ENCODE results near the gene OR10P1.
"Not testable (repeated sequence)": the region's sequence is repeated elsewhere in the genome, so short reads cannot be mapped to it uniquely, and the experiment has no call there.

Gene OR10P1

DNA sequence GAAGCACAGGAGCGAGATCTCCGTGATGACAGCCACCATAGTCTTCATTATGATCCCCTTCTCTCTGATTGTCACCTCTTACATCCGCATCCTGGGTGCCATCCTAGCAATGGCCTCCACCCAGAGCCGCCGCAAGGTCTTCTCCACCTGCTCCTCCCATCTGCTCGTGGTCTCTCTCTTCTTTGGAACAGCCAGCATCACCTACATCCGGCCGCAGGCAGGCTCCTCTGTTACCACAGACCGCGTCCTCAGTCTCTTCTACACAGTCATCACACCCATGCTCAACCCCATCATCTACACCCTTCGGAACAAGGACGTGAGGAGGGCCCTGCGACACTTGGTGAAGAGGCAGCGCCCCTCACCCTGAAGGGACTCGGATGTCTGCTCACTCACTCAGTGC, 775 bp downstream of the OR10P1 start:
- peaks cover 29% of the 10 kb centered on the region for H3K27me3 Mint-ChIP-seq
- H3K4me1 Mint-ChIP-seq (ENCODE audit: low read depth) = peaks cover 28% of the 10 kb centered on the region
- H3K36me3 Mint-ChIP-seq (ENCODE audit: low read depth) = no peaks in the 10 kb centered on the region
- H3K4me3 Mint-ChIP-seq = peak overlapping the region; percentile 32
- no peaks in the 10 kb centered on the region for H3K9me3 Mint-ChIP-seq
- peak overlapping the region; percentile 17 for H3K27ac Mint-ChIP-seq

DNA sequence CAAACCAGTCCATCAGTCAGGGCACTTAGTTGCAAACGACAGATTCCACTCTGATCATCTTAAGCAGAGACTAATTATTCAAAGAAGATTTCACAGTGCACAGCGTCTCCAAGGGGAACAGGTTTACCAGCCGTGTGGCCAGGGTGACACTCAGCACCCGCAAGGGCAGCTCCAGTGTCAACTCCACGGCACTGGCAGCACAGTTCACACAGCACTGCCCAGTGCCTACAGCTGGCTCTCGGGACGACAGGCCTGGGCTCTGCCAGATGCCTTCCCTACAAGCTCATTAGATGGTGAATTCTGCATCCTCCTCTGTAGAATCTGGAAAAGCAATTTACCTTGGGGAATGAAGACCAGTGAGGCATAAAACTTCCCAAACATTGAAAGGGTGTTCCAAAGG, 4.9 kb downstream of the OR10P1 start:
- Mint-ChIP-seq H3K4me3 (no peak overlapping the region), H3K36me3 (ENCODE audit: low read depth) (no peaks in the 10 kb centered on the region), H3K27me3 (peaks cover 17% of the 10 kb centered on the region), H3K4me1 (ENCODE audit: low read depth) (peaks cover 35% of the 10 kb centered on the region), H3K9me3 (no peaks in the 10 kb centered on the region), H3K27ac (no peak overlapping the region)

DNA sequence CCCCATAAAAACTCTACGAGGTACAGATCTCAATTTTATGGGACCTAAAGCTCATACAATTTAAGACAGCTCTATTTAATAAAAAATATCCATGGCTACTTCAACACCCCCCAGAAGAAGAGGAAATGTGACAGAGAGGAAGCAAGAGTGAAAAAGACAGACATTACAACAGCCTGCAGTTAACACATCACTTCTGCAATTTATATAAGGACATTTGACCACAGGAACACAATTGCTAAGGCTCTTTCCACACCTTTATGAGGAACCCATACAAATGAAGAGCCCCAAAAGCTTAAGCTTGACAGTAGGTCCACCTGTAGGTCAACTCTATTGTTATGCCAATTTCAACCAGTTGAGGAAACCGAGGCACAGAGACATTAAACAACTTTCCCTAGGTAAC, 5.6 kb downstream of the OR10P1 start:
- no peaks in the 10 kb centered on the region for H3K36me3 Mint-ChIP-seq (ENCODE audit: low read depth)
- H3K4me1 Mint-ChIP-seq (ENCODE audit: low read depth) = peaks cover 34% of the 10 kb centered on the region
- H3K27ac Mint-ChIP-seq = no peak overlapping the region
- no peak overlapping the region for H3K4me3 Mint-ChIP-seq
- H3K27me3 Mint-ChIP-seq = peaks cover 11% of the 10 kb centered on the region
- H3K9me3 Mint-ChIP-seq = no peaks in the 10 kb centered on the region

- H3K4me3 Mint-ChIP-seq = no peak overlapping the region
- H3K36me3 Mint-ChIP-seq (ENCODE audit: low read depth) = no peaks in the 10 kb centered on the region
Measured at GRCh38 chr12:55642669-55643068, 6.0 kb downstream of the OR10P1 start.

DNA sequence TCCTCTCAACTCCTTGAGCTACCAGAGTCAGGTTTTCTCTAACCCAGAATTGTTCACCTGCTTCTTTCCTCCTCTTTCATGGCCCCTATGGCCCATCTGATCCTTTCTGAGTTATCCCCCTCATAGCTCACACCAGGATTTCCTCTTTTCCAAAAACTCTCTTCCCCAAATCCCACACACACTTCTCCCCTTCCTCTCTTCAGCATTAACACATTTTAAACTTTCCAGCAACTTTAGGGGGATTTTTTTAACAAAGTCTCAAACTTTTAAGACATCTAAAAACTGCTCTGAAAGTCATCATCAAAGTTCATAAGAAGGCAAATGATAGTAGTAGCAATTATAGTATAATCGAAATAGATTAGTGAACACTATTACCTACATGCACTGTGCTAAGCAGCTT, 7.9 kb downstream of the OR10P1 start:
- H3K4me1 Mint-ChIP-seq (ENCODE audit: low read depth) = peaks cover 31% of the 10 kb centered on the region
- no peak overlapping the region for H3K27ac Mint-ChIP-seq
- no peak overlapping the region for H3K4me3 Mint-ChIP-seq
- H3K36me3 Mint-ChIP-seq (ENCODE audit: low read depth) = peaks cover 3% of the 10 kb centered on the region
- H3K27me3 Mint-ChIP-seq = no peaks in the 10 kb centered on the region
- peaks cover 2% of the 10 kb centered on the region for H3K9me3 Mint-ChIP-seq

More at GRCh38 chr12:55642669-55643068, 6.0 kb downstream of the OR10P1 start:
- H3K27ac Mint-ChIP-seq = no peak overlapping the region
- H3K27me3 Mint-ChIP-seq = peaks cover 7% of the 10 kb centered on the region
- H3K4me1 Mint-ChIP-seq (ENCODE audit: low read depth) = peaks cover 31% of the 10 kb centered on the region
- no peaks in the 10 kb centered on the region for H3K9me3 Mint-ChIP-seq

- H3K4me1 Mint-ChIP-seq (ENCODE audit: low read depth) = peaks cover 43% of the 10 kb centered on the region
- peaks cover 12% of the 10 kb centered on the region for H3K9me3 Mint-ChIP-seq
- no peaks in the 10 kb centered on the region for H3K27me3 Mint-ChIP-seq
- no peak overlapping the region for H3K4me3 Mint-ChIP-seq
- no peak overlapping the region for H3K27ac Mint-ChIP-seq
- H3K36me3 Mint-ChIP-seq (ENCODE audit: low read depth) = peaks cover 16% of the 10 kb centered on the region
Measured at GRCh38 chr12:55647027-55647426, 10.3 kb downstream of the OR10P1 start.

DNA sequence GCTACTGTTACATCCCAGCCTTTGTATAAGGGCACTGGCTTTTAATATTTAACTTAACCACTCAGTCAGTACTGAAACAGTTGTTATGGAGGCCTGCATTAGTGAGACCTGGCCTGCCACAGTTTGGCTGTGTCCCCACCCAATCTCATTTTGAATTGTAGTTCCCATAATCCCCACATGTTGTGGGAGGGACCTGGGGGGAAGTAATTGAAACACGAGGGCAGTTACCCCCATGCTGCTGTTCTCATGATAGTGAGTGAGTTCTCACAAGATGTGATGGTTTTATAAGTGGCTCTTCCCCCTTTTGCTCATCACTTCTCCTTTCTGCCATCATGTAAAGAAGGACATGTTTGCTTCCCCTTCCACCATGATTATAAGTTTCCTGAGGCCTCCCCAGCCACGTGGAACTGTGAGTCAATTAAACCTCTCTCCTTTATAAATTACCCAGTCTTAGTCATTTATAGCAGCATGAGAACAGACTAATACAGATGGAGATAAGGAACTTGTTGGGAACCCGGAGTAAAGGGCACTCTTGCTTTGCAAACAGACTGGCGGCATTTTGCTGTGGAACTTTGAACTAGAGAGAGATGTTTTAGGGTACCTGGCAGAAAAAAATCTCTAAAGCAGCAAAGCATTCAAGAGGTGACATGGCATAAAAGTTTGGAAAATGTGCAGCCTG, 14.1 kb downstream of the OR10P1 start:
- Mint-ChIP-seq H3K4me1 (ENCODE audit: low read depth) (peaks cover 41% of the 10 kb centered on the region), H3K9me3 (peaks cover 12% of the 10 kb centered on the region), H3K36me3 (ENCODE audit: low read depth) (peaks cover 16% of the 10 kb centered on the region), H3K4me3 (peak overlapping the region; percentile 40)
- H3K27me3 Mint-ChIP-seq, H3K27ac Mint-ChIP-seq: not testable (repeated sequence)

- Mint-ChIP-seq H3K27me3 (peaks cover under 1% of the 10 kb centered on the region), H3K36me3 (ENCODE audit: low read depth) (peaks cover 16% of the 10 kb centered on the region), H3K4me3 (no peak overlapping the region), H3K27ac (no peak overlapping the region), H3K4me1 (ENCODE audit: low read depth) (peaks cover 35% of the 10 kb centered on the region), H3K9me3 (peaks cover 12% of the 10 kb centered on the region)
Measured at GRCh38 chr12:55651299-55651683, 14.6 kb downstream of the OR10P1 start.

DNA sequence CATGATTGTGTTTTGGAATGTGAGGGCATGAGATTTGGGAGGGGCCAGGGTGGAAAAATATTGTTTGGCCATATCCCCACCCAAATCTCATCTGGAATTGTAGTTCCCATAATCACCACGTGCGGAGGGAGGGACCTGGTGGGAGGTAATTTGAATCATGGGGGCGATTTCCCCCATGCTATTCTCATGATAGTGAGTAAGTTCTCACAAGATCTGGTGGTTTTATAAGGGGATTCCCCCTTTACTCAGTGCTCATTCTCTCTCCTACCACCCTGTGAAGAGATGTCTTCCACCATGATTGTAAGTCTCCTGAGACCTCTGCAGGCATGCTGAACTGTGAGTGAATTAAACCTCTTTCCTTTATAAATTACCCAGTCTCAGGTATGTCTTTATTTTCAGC, 15.7 kb downstream of the OR10P1 start:
- peaks cover 12% of the 10 kb centered on the region for H3K9me3 Mint-ChIP-seq
- H3K4me3 Mint-ChIP-seq = no peak overlapping the region
- peaks cover 16% of the 10 kb centered on the region for H3K36me3 Mint-ChIP-seq (ENCODE audit: low read depth)
- H3K4me1 Mint-ChIP-seq (ENCODE audit: low read depth) = peaks cover 28% of the 10 kb centered on the region
- H3K27ac Mint-ChIP-seq = peak overlapping the region; percentile 58
- peaks cover 4% of the 10 kb centered on the region for H3K27me3 Mint-ChIP-seq

GRCh38 chr12:55653031-55653430, 16.3 kb downstream of the OR10P1 start:
- peaks cover 28% of the 10 kb centered on the region for H3K4me1 Mint-ChIP-seq (ENCODE audit: low read depth)
- peaks cover 12% of the 10 kb centered on the region for H3K9me3 Mint-ChIP-seq
- H3K4me3 Mint-ChIP-seq = no peak overlapping the region
- peaks cover 7% of the 10 kb centered on the region for H3K27me3 Mint-ChIP-seq
- peaks cover 16% of the 10 kb centered on the region for H3K36me3 Mint-ChIP-seq (ENCODE audit: low read depth)
- H3K27ac Mint-ChIP-seq = no peak overlapping the region

DNA sequence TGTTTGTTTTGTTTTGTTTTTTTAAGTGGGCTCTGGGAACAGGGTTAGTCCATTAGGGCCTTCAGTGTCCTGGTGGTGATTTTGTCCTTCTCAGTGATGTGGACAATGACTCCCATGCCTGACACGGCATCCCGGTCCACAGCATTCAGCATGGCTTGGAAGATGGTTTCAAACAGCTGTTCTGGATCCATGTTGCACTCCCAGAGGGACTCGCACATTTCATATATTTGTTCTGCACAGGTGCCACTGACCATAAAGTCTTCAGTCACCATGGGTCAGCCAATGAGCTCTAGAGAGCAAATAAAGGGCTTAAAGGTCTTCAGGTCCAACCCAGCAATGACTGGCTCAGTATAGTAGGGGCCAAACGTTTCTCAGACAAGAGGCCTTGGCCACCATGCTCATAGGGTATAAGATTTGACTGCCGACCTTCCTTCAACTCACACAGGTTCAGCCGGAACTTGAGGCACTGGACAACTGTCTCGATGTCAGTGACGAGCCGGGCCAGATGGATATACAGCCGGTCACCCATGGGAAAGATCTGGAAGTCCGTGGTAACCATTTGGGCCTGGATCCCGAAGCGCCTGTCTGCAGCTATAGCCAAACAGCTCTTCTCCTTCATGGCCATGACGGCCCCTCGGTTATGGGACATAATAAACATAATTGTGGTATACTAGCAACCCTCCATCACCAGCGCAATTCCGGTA, 18.0 kb downstream of the OR10P1 start:
- H3K27me3 Mint-ChIP-seq = peaks cover 7% of the 10 kb centered on the region
- no peak overlapping the region for H3K27ac Mint-ChIP-seq
- H3K4me3 Mint-ChIP-seq = no peak overlapping the region

DNA sequence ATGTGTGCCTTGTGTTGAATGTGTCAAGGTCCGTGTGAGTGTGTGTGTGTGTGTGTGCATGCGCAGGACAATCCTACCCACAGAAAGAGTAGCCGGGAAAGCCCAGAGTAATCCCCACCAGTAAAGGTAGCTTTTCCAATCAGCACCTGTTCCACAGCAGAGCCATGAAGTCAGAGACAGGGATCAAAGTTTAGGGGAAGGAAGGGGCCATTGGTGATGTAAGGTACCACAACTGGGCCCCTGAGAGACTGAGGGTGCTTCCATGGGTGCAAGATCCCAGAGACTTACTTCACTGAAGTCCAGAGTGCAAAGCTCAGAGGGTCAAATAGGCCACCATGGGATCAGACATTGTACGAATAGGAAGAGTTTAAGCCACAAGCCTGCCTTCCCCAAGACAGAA, 20.5 kb downstream of the OR10P1 start:
- Mint-ChIP-seq H3K36me3 (ENCODE audit: low read depth) (no peaks in the 10 kb centered on the region), H3K4me3 (no peak overlapping the region), H3K27ac (no peak overlapping the region), H3K9me3 (no peaks in the 10 kb centered on the region), H3K27me3 (peaks cover 7% of the 10 kb centered on the region), H3K4me1 (ENCODE audit: low read depth) (peaks cover 11% of the 10 kb centered on the region)

More for the DNA sequence above, 18.0 kb downstream of the OR10P1 start:
- H3K4me1 Mint-ChIP-seq (ENCODE audit: low read depth) = peaks cover 28% of the 10 kb centered on the region
- peaks cover 13% of the 10 kb centered on the region for H3K36me3 Mint-ChIP-seq (ENCODE audit: low read depth)
- H3K9me3 Mint-ChIP-seq = peaks cover 10% of the 10 kb centered on the region

DNA sequence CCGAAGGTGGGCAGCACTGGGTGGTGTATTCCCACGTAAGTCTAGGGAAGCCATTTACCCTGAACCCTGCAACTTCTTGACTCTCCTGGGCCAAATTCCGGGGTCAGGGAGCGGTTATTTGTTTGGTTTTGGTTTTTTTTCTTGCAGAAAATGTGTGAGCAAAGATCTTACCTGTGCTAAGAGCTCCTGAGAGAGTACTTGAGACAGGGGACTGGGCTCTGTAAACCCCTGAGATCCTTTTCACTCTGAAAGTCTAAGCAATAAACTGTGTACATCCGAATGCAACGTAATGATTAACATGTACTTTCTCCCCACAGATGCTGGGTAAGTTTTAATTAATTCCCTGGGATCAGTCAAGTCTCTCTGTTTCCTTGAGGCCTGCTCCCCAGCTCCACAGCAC, 21.5 kb downstream of the OR10P1 start:
- Mint-ChIP-seq H3K36me3 (ENCODE audit: low read depth) (no peaks in the 10 kb centered on the region), H3K27ac (no peak overlapping the region), H3K4me1 (ENCODE audit: low read depth) (peaks cover under 1% of the 10 kb centered on the region), H3K27me3 (peaks cover 7% of the 10 kb centered on the region), H3K9me3 (no peaks in the 10 kb centered on the region), H3K4me3 (no peak overlapping the region)

DNA sequence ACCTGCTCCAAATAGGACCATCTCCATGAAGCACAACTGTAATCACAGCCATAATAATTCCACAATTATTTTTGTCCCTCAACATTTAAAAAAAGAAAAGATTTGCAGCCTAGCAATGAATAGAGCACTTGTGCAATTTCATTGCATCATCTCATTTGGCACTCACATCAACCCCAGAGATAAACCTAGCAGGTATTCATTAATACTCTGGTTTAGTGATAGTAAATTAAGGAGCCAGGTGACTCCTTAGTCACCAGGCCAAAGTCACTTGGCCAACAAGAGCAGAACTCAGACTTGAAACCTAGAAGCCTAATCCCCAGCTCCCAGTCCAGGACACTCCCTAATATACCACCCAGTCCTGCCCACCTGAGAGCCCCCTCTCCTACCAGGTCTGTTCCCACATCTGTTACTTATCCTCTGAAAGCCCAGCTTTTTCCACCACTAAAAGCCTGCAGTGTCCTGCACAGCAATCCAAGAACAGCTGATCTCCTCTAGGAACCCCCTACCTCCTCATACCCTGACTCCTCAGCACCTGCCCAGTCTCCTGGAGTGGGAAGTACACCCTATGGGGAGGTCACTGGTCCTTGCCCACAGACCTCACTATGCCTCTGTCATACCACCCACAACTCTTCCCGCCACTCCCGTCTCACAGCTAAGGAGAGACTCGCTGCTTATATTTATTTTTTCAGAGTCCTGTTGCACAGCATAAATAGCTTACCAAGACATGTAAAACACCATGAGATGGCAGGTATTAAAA, 22.1 kb downstream of the OR10P1 start:
- H3K9me3 Mint-ChIP-seq = no peaks in the 10 kb centered on the region
- H3K36me3 Mint-ChIP-seq (ENCODE audit: low read depth) = no peaks in the 10 kb centered on the region
- H3K4me1 Mint-ChIP-seq (ENCODE audit: low read depth) = no peaks in the 10 kb centered on the region
- no peak overlapping the region for H3K27ac Mint-ChIP-seq
- H3K4me3 Mint-ChIP-seq = no peak overlapping the region
- peaks cover 7% of the 10 kb centered on the region for H3K27me3 Mint-ChIP-seq
